GM18511 (cell line): Measurements from ENCODE around the gene TNRC6B.
"Not testable (repeated sequence)": the region's sequence is repeated elsewhere in the genome, so short reads cannot be mapped to it uniquely, and the experiment has no call there.

ENCODE experiments used
- ATAC-seq: cut with Tn5 transposase; IDR thresholded peaks from one replicate; pipeline ENCODE4 v1.9.1; 2021; ENCODE audit warnings: mild to moderate bottlenecking, moderate library complexity; ENCODE audit not compliant: unreplicated experiment

The TNRC6B gene

GRCh38 chr22:40347300-40347699 lies 169.6 kb downstream of the TNRC6B start:
- ATAC-seq, result no peak

- no peak for ATAC-seq
Observed at GRCh38 chr22:40348025-40348658, 170.4 kb downstream of the TNRC6B start.

- ATAC-seq, result no peak
Observed at GRCh38 chr22:40352763-40353162, 175.0 kb downstream of the TNRC6B start.

GRCh38 chr22:40361100-40361499 lies 183.4 kb downstream of the TNRC6B start:
- no peak for ATAC-seq

GRCh38 chr22:40363059-40363458 lies 185.3 kb downstream of the TNRC6B start:
- ATAC-seq, result no peak

- ATAC-seq, result no peak
Observed at GRCh38 chr22:40364431-40364830, 186.7 kb downstream of the TNRC6B start.

GRCh38 chr22:40366068-40366467 lies 188.3 kb downstream of the TNRC6B start:
- ATAC-seq, result no peak

GRCh38 chr22:40367342-40367741 lies 189.6 kb downstream of the TNRC6B start:
- no peak for ATAC-seq

GRCh38 chr22:40368016-40368415 lies 190.3 kb downstream of the TNRC6B start:
- ATAC-seq, result no peak

GRCh38 chr22:40368836-40369235 lies 191.1 kb downstream of the TNRC6B start:
- no peak for ATAC-seq

GRCh38 chr22:40374567-40374966 lies 196.8 kb downstream of the TNRC6B start:
- no peak for ATAC-seq

GRCh38 chr22:40376149-40376548 lies 198.4 kb downstream of the TNRC6B start:
- ATAC-seq, result no peak

- no peak for ATAC-seq
Observed at GRCh38 chr22:40377931-40378330, 200.2 kb downstream of the TNRC6B start.

- not testable (repeated sequence) for ATAC-seq
Observed at GRCh38 chr22:40378448-40378847, 200.7 kb downstream of the TNRC6B start.

- no peak for ATAC-seq
Observed at GRCh38 chr22:40381461-40381860, 203.7 kb downstream of the TNRC6B start.

- ATAC-seq, result no peak
Observed at GRCh38 chr22:40383905-40384304, 206.2 kb downstream of the TNRC6B start.

- ATAC-seq, result no peak
Observed at GRCh38 chr22:40385036-40385782, 207.5 kb downstream of the TNRC6B start.
